ENCODE data around the gene PMIS2.

DNA sequence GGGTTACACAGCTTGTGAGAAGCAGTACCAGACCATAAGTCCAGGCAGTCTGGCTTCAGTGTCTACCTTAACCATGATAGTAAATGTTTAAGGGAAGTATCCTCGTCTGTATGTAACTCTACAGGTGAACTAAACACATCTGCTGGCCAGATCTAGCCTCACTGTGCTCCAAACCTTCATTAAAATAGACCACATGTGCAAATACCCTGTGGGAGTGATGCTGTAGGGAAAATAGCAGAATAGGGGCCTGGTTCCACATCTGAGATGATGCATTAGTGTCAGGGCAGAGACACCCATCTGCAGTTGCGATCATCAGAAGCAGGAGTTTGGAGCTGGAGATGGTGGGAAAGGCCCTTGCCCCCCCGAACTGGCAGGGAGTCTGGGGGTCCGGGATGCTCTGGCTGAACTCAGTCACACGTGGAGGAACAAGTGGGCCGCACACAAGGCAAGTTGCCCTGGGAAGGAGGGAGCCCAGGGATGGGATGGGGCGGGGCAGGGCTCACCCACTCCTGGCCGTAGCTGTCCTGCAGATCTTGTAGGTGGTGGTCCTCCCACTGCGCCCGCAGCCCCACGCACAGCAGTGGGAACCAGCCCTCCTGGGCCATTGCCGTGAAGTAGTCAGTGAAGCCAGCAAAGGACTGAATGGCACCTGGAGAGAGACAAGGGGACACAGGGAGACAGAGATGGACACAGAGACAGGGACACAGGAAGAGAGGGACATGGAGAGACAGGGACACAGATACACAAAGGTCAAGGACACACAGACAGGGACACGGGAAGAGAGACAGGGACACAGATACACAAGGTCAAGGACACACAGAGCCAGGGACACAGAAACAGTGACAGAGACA is 33.2 kb upstream of the PMIS2 start:
- no peak for TF ChIP-seq POLR2AphosphoS5 (IDR thresholded peaks at IDR 0.05)
- TF ChIP-seq, protein P1, sequence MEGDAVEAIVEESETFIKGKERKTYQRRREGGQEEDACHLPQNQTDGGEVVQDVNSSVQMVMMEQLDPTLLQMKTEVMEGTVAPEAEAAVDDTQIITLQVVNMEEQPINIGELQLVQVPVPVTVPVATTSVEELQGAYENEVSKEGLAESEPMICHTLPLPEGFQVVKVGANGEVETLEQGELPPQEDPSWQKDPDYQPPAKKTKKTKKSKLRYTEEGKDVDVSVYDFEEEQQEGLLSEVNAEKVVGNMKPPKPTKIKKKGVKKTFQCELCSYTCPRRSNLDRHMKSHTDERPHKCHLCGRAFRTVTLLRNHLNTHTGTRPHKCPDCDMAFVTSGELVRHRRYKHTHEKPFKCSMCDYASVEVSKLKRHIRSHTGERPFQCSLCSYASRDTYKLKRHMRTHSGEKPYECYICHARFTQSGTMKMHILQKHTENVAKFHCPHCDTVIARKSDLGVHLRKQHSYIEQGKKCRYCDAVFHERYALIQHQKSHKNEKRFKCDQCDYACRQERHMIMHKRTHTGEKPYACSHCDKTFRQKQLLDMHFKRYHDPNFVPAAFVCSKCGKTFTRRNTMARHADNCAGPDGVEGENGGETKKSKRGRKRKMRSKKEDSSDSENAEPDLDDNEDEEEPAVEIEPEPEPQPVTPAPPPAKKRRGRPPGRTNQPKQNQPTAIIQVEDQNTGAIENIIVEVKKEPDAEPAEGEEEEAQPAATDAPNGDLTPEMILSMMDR (IDR thresholded peaks at IDR 0.05) = no peak
- no peak for TF ChIP-seq POLR2A (IDR thresholded peaks at IDR 0.05)

Data from breast epithelium (tissue), 3 donors.